Measurements from ENCODE around the gene PRKAG2.
"Not testable (repeated sequence)": the region's sequence is repeated elsewhere in the genome, so short reads cannot be mapped to it uniquely, and the experiment has no call there.

The PRKAG2 gene

DNA sequence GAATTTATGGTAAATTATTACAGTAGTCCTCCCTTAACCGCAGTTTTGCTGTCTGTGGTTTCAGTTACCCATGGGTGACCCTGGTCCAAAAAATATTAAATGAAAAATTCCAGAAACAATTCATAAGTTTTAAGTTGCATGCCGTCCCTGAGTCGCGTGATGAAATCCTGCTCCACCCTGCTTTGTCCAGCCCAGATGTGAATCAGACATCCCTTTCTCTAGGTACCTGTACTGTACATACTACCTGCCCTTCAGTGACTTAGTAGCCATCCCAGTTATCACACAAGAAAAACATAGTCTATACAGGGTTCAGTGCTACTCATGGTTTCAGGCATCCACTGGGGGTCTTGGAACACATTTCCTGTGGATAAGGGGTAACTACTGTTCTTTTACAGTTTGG is 336.8 kb downstream of the PRKAG2 start:
- no peak for DNase-seq
- intact Hi-C loops (cut with DNase I) = no loop called here

DNA sequence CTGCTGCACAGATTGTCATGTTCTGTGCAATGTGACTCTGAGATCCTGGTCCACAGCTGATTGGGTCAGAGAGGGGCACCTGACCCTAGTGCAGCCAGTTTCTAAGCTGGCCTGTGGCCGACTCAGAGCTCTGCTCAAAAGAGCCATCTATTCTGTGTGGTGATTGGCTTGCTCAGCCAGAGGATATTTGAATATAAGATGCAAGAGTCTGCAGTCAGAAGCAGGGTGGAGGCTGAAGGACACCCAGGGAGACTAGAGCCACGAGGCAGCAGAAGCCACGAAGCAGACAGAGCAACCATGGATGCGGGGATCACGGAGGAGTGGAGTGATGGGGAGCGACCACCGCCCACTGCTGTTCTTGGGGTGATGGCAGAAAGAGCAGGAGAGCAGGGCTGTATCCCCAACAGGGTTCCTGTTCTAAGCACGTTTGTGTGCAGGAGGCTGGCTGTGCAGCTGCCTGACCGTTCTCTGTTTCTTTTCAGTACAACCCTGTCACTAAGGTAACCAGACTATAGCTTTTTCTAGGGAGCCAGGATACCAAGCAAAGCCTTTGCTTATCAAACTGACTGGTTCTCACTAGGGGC is 337.7 kb downstream of the PRKAG2 start:
- DNase-seq = peak in 35 of 42 donors; percentile 21 to 78 (median 57)
- intact Hi-C loops (cut with DNase I) = no loop called here

DNA sequence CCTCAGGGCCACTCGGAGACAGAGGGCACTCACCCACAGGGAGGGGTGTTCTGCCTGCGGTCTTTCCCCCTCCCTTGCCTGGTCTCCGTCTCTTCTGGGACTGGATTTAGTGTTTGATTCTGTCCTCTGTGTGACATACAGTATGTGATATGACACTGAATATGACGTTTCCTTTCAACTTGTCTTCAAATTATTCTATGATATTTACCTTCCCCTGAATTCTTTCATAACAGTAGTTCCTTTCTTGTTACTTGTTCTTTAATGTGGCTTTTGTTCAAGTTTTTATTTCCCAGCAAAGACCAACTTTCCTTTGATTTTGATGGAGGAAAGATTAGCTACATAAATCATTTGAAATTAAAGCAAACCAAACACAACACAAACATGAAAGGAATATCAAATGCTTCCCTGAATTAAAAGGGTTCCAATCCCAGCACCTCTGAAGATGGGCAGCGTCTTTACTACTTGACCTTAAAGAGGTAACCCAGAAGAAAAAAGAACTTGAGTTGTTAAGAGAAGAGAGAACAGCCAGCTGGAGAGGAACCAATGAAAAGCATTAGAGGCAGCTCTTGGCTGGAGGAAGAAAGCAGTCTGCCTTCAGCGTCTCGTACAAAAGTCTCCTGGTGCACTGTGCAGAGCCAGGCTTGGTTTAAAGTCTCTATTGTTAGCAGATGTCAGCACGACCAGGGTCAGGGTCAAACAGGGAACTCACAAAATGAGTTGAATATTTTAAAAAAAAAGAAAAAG is 338.9 kb downstream of the PRKAG2 start:
- DNase-seq = peak in 14 of 42 donors; percentile 17 to 69 (median 46)
- intact Hi-C loops (cut with DNase I) = no loop called here

DNA sequence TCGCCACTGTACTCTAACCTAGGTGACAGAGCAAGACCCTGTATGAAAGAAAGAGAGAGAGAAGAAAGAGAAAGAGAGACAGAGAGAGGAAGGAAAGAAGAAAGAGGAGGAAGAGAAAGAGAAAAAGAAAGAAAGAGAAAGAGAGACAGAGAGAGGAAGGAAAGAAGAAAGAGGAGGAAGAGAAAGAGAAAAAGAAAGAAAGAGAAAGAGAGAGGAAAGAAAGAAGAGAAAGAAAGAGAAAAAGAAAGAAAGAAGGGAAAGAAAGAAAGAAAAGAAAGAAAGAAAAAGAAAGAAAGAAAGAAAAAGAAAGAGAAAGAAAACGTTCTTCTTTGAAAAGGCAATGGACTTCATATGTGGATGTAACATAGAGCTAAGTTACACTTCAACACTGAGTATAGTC is 340.7 kb downstream of the PRKAG2 start:
- DNase-seq; intact Hi-C loops (cut with DNase I): not testable (repeated sequence)

DNA sequence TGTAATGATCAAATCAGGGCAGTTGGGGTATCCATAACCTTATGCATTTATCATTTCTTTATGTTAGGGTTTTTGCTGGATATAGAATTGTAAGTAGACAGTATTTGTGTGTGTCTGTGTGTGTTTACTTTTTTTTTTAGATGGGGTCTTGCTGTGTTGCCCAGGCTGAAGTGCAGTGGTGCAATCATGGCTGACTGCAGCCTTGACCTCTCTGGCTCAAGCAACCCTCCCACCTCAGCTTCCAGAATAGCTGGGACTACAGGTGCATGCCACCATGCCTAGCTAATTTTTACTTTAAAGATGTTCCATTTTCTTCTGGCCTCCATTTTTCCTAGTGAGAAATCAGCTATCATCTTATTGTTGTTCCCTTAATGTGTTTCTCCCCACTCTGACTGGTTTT is 347.1 kb downstream of the PRKAG2 start:
- DNase-seq = no peak
- intact Hi-C loops (cut with DNase I) = no loop called here

DNA sequence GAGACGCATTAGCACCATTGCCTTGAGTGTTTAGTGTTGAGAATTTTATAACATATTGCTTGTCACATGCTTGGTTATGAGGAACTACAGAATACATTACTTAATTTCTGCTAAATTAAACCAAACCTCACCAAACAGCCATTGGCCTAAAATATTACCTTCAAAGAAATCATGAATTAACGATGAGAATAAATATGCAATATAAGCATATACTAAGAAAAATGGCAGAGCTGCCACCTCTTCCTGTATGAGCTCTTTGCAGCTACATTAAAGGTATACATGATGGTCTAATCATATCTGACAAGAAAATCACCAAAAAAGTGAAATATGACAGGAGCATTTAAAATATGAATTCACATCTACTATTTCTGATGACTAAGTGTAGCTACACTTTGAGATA is 352.1 kb downstream of the PRKAG2 start:
- no peak for DNase-seq
- intact Hi-C loops (cut with DNase I) = no loop called here

DNA sequence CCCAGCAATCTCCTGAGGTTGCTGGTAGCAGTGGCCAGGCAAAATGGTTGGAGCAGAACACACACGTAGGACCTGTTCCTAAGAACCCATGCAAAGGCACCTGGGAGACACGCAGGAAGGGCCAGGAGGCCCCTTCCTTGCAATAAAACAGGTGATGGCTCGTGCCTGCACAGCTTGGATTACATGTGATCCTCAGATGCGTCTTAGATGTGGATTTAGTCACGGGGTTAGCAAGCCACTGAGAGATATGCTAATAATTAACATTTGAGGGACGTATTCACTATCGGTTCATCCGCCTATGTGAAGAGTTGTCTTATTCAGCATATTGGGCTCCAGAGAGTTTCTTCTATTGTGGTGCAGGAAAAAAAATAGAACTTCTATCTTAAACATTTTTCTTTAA is 352.6 kb downstream of the PRKAG2 start:
- intact Hi-C loops (cut with DNase I) = no loop called here
- DNase-seq = no peak

DNA sequence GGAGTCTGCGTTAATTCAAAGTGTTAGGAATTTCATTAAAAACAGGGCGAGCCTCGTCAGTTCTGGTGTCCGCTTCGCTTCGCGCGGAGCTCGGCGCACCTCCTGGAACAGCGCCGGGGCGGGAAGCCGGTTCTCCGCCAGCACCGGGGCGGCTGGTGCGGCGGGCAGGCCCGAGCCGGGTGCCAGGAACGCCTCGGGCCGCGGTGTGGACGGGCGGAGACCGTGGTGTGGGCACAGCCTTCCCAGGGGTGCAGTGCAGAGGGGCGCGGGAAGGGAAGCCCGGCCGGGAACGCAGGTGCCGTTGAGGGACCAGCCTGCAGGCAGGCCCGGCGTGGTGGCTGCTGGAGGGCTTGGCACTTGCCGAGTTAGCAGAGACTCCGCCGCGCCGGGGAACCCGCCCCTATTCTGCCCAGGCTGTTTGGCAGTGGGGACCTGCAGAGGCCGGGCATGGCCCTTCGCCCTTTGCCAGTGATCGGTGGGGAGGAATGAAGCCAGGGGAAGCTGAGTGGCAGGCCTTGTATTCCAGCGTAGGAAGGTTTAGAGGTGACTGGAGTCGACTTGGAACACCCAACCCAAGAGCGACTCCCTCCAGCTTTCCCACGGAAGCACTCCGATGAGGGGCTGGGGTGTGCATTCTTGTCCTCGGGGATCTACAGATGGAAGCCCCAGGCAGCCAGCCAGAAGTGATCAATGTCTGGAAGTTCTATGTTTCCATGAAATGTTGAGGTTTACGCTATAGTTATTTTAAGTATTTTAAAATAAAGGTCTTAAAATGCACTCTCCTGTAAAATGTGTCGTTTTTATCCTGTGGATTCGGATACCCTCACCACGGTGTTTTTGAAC is 356.3 kb downstream of the PRKAG2 start:
- intact Hi-C loops (cut with DNase I) = no loop called here

DNA sequence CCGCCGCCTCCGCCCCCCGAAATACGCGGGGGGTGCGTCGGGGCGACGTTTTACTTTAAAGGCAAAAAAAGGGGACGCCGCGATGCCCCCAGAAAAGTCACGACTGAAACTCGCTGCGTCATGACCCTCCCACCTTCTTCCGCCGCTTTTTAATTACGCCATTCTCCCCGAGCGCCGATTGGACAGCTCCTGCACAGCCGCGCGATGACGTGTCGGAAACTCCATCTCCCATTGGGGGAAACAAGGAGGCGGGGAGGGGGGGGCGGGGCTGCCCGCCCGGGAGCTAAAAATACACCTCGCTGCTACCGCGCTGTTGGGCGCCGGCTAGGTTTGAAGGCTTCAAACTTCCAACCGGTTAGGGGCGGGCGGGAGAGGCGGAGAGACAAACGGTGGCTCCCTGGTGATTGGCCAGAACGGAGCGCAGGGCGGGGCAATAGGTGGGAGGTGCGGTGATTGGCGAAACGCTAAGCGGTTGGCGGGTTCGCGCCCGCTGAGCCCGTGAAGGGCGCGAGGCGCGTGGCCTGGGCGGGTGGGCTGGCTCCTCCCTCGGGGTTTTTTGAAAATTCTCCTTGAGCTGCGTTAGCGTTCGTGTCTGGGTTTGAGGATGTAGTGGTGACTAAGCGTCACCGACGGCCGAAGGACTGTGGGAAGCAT is 357.0 kb downstream of the PRKAG2 start, which contains the start of gene RHEB:
Gene RHEB, minus strand, starts transcription at position 131 of the 654 bp plus-strand sequence. CDS start 384 bp downstream, outside the sequence.
- DNase-seq = peak; percentile 91 to 99 (median 98)
- intact Hi-C loops (cut with DNase I) = no loop called here

More for the DNA sequence above, 356.3 kb downstream of the PRKAG2 start:
- DNase-seq = peak in 40 of 42 donors; percentile 25 to 78 (median 59)

DNA sequence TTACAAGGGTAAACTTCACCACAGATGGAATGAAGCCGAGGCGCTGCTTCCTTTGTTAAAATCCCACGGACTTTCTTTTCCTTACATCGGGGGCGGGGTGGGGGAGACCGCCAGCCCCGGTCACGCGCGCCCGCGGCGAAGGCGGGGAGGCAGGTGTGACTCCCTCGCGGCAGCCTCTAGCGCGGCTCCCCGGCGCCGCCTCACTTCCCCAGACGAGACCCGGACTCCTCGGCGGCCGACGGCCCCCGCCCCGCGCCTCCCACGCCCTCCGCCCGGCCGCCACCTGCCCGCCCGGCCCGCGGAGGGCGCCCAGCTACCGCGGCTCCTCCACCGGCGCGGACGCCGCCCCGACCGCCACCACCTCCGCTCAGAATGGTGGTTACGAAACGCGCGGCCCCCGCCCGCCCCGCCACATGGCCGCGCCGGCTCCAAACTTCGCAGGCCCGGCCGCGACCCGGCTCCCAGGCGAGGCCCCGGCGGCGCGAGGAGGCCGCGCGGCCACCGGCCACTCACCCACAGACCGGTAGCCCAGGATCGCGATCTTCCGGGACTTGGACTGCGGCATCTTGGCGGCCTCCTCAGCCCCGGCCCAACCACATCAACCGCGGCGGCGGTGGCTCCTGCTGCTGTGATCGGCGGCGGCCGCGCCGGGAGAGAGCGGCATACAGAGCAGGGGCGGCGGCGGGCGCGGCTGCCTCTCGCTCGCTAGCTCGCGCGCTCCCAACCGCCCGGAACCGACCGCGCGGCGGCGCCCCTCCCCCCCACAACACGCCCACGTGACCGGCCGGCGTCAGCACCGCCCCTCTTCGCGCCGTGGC is 357.8 kb downstream of the PRKAG2 start:
- peak in 41 of 42 donors; percentile 33 to 78 (median 56) for DNase-seq
- intact Hi-C loops (cut with DNase I) = not testable (repeated sequence)

DNA sequence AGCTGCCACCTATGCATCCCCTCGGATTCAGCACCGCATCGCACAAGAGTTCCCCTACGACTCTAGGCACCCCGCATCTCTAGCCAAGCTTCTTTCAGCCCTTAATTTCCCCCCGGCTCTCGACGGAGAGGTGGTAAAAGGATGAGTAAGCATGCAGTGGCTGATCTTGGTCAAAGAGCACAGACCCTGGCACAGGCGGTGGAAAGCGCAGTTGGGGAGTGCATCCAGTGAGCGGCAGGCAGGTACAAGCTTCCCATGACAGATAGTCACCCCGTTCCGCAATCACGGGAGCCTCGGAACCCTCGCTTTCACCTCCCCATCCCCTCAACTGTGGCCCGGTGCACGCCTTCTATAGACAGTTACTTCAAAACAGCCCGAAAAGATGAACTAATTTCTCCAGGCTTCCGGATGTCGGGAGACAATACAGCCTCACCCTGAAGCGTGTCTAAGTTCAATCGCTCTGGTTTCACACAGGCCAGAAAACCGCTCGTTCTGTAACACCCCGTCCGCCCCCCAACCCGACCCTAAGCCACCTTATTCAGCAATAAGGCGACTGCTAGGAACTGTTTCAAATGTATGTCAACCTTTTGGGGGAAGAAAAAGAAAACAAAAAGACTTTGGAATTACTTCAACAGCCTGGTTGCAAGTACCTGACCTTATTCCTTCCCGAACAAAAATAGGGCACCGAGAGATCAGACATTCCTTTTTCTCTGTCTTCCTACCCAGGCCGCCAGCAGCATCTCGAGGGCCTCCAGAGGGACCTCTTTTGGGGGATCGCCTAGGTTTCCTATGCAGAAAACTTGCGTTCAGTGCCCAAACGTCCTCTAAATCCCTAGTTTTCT is 358.6 kb downstream of the PRKAG2 start:
- DNase-seq = peak in 40 of 42 donors; percentile 14 to 79 (median 48)
- intact Hi-C loops (cut with DNase I) = no loop called here

DNA sequence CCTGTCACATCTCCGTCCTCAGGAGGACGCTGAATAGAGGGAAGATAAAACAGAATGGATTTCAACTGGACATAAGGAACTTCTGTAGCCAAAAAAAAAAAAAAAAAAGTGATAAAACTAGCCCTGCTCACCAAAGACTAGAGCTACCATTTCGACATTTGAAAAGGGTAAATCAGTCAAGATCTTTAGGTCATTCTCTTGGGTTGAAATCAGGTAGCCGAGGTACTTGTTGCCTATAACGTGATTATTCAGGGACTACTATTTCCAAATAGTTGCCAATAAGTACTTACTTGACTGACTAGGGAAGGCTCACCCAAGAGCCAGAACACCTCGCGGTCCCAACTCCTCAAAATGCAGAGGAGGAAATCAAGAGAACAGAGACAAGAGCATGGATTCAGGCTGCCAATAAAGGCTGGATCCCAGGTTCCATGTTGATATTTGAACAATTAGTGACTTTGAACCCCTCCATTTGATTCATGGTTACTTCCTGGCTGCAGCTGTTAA is 359.3 kb downstream of the PRKAG2 start:
- intact Hi-C loops (cut with DNase I) = no loop called here
- peak in 1 of 42 donors; percentile 13 for DNase-seq

DNA sequence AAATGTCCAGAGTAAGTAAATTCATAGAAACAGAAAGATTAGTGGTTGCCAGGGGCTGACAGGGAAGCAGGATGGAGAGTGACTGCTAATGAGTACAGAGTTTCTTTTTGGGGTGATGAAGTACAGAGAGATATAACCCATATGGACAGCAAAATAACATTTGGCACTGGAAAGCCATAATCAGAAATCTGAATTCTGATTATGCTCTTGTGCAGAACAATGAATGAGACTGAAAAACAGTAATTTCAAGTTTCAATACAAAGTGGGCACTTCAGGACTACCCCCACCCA is 361.7 kb downstream of the PRKAG2 start:
- DNase-seq = no peak
- intact Hi-C loops (cut with DNase I) = no loop called here

DNA sequence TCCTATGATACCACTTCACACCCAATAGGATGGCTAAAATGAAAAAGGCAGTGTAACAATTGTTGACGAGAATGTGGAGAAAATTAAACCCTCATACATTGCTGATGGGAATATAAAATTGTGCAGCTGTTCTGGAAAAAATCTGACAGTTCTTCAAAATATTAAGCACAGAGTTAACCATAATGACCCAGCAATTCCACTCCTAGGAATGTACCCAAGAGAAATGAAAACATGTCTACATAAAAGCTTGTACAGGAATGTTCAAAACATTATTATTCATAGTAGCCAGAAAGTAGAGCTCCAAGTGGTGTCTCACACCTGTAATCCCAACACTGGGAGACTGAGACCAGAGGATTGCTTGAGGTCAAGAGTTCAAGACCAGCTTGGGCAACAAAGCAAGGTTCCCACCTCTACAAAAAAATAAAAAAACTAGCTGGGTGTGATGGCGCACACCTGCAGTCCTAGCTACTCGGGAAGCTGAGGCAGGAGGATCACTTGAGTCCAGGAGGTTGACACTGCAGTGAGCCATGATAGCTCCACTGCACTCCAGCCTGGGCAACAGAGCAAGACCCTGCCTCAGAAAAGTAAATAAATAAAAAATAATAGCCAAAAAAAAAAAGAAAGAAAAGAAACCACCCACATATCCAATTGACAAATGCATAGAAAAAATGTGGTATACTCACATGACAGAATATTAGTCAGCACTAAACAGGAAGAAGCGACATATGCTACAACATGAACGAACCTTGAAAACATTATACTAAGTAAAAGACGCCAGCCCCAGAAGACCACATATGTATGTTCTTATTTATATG is 362.2 kb downstream of the PRKAG2 start:
- intact Hi-C loops (cut with DNase I) = no loop called here
- no peak for DNase-seq

DNA sequence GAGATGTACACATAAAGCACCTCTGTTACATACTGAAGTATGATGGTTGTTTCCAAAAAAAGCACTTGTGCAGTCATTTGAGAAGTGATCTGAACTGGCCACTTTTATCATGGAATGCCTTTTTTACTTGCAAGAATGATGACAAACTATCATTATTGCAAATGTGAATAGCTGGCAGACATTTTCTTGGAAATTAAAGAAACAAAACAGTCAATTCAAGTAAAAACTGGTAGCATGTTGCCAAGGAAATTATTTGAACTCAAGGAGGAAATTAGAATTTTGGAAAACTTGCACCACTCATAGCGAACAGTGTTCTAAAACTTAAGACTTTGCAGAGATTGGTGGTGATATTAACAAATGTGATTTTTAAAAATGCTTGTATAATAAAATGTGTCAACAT is 363.8 kb downstream of the PRKAG2 start:
- no peak for DNase-seq
- intact Hi-C loops (cut with DNase I) = no loop called here

DNA sequence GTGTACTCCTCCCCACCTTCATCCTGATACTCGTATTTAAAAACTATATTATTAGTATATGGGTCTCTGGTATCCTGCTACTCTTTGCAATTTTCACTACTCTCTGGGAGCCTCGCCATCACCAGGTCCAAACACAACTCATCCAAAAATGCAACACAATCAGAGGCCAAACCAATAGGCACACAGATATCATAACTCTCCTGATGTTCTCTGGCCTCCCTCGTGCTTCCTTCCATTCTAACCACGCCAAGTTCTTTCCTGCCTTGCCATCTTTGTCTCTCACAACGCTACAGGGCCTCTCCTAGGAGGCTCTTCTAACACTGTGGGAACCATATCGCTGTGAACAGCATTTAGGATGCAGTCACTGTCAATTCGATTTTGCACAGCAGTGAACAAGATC is 364.6 kb downstream of the PRKAG2 start:
- intact Hi-C loops (cut with DNase I) = no loop called here
- no peak for DNase-seq

DNA sequence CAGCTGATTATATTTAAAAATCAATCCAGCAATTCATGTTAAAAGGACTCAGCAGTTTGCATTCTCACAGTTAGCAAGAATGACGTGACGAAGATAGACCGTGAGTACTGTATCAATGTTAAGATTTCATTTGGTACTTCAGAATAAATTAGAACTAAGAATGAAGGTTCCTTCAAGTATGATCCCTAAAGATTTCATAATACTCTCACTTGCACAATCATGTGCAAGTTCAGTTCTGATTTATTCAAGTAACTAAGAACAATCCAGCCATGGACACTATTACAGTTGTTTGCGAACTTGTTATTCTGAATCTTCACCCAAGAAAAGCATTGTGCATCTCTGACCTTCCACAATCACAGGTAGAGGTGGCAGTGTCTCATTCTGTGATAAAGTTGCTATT is 365.0 kb downstream of the PRKAG2 start:
- intact Hi-C loops (cut with DNase I) = no loop called here
- no peak for DNase-seq
